BE2C (cell line): ENCODE measurements around the gene NPPC.

ENCODE experiments used
- DNase-seq: peaks from one replicate; pipeline ENCODE4 v3.0.0-alpha.2; 2020
- H3K27me3 ChIP-seq: fragments of 250-450 bp; sonication (Bioruptor Pico); 2 replicates; pipeline ENCODE4 v1.5.1; 2020; ENCODE audit warnings: mild to moderate bottlenecking
- H3K36me3 ChIP-seq: fragments of 250-450 bp; sonication (Bioruptor Pico); 2 replicates; pipeline ENCODE4 v1.5.1; 2020; ENCODE audit warnings: mild to moderate bottlenecking
- H3K4me1 ChIP-seq: fragments of 250-450 bp; sonication (Bioruptor Pico); 2 replicates; pipeline ENCODE4 v1.5.1; 2020
- H3K4me3 ChIP-seq: 2 replicates; pipeline ENCODE4 v1.5.1; 2011; ENCODE audit warnings: low read depth, low read length
- H3K9me3 ChIP-seq: fragments of 250-450 bp; sonication (Bioruptor Pico); 2 replicates; pipeline ENCODE4 v1.5.1; 2020
- CTCF ChIP-seq: IDR thresholded peaks from 2 replicates; pipeline ENCODE4 v1.5.1; 2012; ENCODE audit warnings: mild to moderate bottlenecking, low read depth, low read length

Gene NPPC

GRCh38 chr2:231937057-231937456, 10.9 kb upstream of the NPPC start:
- TF ChIP-seq CTCF: no peak
- no peaks in the 10 kb centered on the region for H3K27me3 ChIP-seq
- H3K4me1 ChIP-seq: peaks cover 6% of the 10 kb centered on the region
- no peak for DNase-seq
- H3K9me3 ChIP-seq: no peaks in the 10 kb centered on the region
- H3K36me3 ChIP-seq: no peaks in the 10 kb centered on the region
- H3K4me3 ChIP-seq: no peak overlapping the region

- no peak for TF ChIP-seq CTCF
- no peaks in the 10 kb centered on the region for H3K9me3 ChIP-seq
- DNase-seq: no peak
- H3K36me3 ChIP-seq: no peaks in the 10 kb centered on the region
- H3K4me1 ChIP-seq: peaks cover 6% of the 10 kb centered on the region
- H3K4me3 ChIP-seq: no peak overlapping the region
- H3K27me3 ChIP-seq: no peaks in the 10 kb centered on the region
These were observed 10.3 kb upstream of the NPPC start for GRCh38 chr2:231936491-231936890.

- Histone ChIP-seq H3K36me3 (no peaks in the 10 kb centered on the region), H3K4me1 (peaks cover 6% of the 10 kb centered on the region), H3K9me3 (no peaks in the 10 kb centered on the region), H3K4me3 (no peak overlapping the region), H3K27me3 (no peaks in the 10 kb centered on the region)
- TF ChIP-seq CTCF: no peak
- DNase-seq: no peak
These were observed 9.6 kb upstream of the NPPC start for GRCh38 chr2:231935815-231936214.

GRCh38 chr2:231935207-231935524, 9.0 kb upstream of the NPPC start:
- no peak for DNase-seq
- Histone ChIP-seq H3K9me3 (no peaks in the 10 kb centered on the region), H3K27me3 (no peaks in the 10 kb centered on the region), H3K36me3 (no peaks in the 10 kb centered on the region), H3K4me1 (peaks cover 6% of the 10 kb centered on the region), H3K4me3 (no peak overlapping the region)
- TF ChIP-seq CTCF: no peak

GRCh38 chr2:231934441-231935206, 8.4 kb upstream of the NPPC start:
- no peaks in the 10 kb centered on the region for H3K36me3 ChIP-seq
- peaks cover 6% of the 10 kb centered on the region for H3K4me1 ChIP-seq
- H3K4me3 ChIP-seq: no peak overlapping the region
- TF ChIP-seq CTCF: no peak
- DNase-seq: no peak
- no peaks in the 10 kb centered on the region for H3K9me3 ChIP-seq
- H3K27me3 ChIP-seq: no peaks in the 10 kb centered on the region

GRCh38 chr2:231933916-231934401, 7.8 kb upstream of the NPPC start:
- Histone ChIP-seq H3K36me3 (no peaks in the 10 kb centered on the region), H3K4me1 (peaks cover 6% of the 10 kb centered on the region), H3K9me3 (no peaks in the 10 kb centered on the region), H3K4me3 (no peak overlapping the region), H3K27me3 (no peaks in the 10 kb centered on the region)
- peak; percentile 61 for DNase-seq
- TF ChIP-seq CTCF: no peak
